CD8-positive, alpha-beta memory T cell (primary cell): Measurements from ENCODE around the gene PTPN4. TPM values are rescaled to one million over a fixed set of nuclear protein-coding genes. Genes with fewer than 3 reads are reported as not detected.

Source experiments
- CTCF ChIA-PET: fragments of 350-600 bp; sonication (Branson Sonifier 250); formaldehyde crosslinking; loops from one replicate; lab custom pipeline; 2021; ENCODE audit warnings: antibody characterized with exemption; lab: Charles Lee
- POLR2A ChIA-PET: fragments of 350-600 bp; sonication (Branson Sonifier 250); formaldehyde crosslinking; loops from one replicate; lab custom pipeline; 2021; ENCODE audit warnings: antibody characterized with exemption; lab: Charles Lee
- DNase-seq, 5 donors: peaks; one replicate each; pipeline versions ENCODE4 v3.0.0 to v3.0.0-alpha.2; 2020 to 2022; ENCODE audit warnings: mixed read lengths in 1 of 5
- H3K27ac ChIP-seq: one replicate; pipeline ENCODE4 v1.7.0; 2013; ENCODE audit warnings: low read depth, mild to moderate bottlenecking, low read length, moderate library complexity
- H3K27me3 ChIP-seq: 2 replicates; pipeline ENCODE4 v1.7.0; 2013; ENCODE audit warnings: low read length, mild to moderate bottlenecking; ENCODE audit not compliant: insufficient read depth, poor library complexity, severe bottlenecking
- H3K36me3 ChIP-seq: 2 replicates; pipeline ENCODE4 v1.7.0; 2013; ENCODE audit warnings: mild to moderate bottlenecking, low read length, moderate library complexity; ENCODE audit not compliant: insufficient read depth
- H3K4me1 ChIP-seq: 2 replicates; pipeline ENCODE4 v1.7.0; 2013; ENCODE audit warnings: mild to moderate bottlenecking, low read length, moderate library complexity; ENCODE audit not compliant: insufficient read depth
- H3K4me3 ChIP-seq: 2 replicates; pipeline ENCODE4 v1.7.0; 2013; ENCODE audit warnings: mild to moderate bottlenecking, low read length
- H3K9me3 ChIP-seq: 2 replicates; pipeline ENCODE4 v1.7.0; 2013; ENCODE audit warnings: mild to moderate bottlenecking, low read length
- H3K27ac Mint-ChIP-seq, 8 donors: one replicate each; pipeline ENCODE4 v1.8.0; 2020 to 2021; ENCODE audit warnings: mixed read lengths in 8 of 8, mild to moderate bottlenecking in 6 of 8, inconsistent platforms in 3 of 8, moderate library complexity in 3 of 8
- H3K27me3 Mint-ChIP-seq, 2 donors: one replicate each; pipeline ENCODE4 v1.8.0; 2020 to 2021; ENCODE audit warnings: mixed read lengths in 2 of 2, mild to moderate bottlenecking in 1 of 2, moderate library complexity in 1 of 2
- H3K36me3 Mint-ChIP-seq, 3 donors: one replicate each; pipeline ENCODE4 v1.8.0; 2020 to 2021; ENCODE audit warnings: mixed read lengths in 3 of 3, inconsistent platforms in 1 of 3, mild to moderate bottlenecking in 1 of 3
- H3K4me1 Mint-ChIP-seq, 3 donors: one replicate each; pipeline ENCODE4 v1.8.0; 2020 to 2021; ENCODE audit warnings: mixed read lengths in 3 of 3, inconsistent platforms in 1 of 3, mild to moderate bottlenecking in 1 of 3
- H3K4me3 Mint-ChIP-seq, 7 donors: one replicate each; pipeline ENCODE4 v1.8.0; 2020 to 2021; ENCODE audit warnings: mixed read lengths in 7 of 7, mild to moderate bottlenecking in 6 of 7, moderate library complexity in 4 of 7, inconsistent platforms in 2 of 7
- H3K9me3 Mint-ChIP-seq, 5 donors: one replicate each; pipeline ENCODE4 v1.8.0; 2020 to 2022; ENCODE audit warnings: mixed read lengths in 5 of 5, mild to moderate bottlenecking in 3 of 5, moderate library complexity in 2 of 5, inconsistent platforms in 1 of 5
- polyA plus RNA-seq: library from polyadenylated mRNA; unstranded; fragments of 300-500 nt; fragmentation: Illumina TruSeq; gene quantifications from one replicate; pipeline ENCODE4 v1.2.3, GENCODE V29; 2021
- total RNA-seq, 2 experiments: library from RNA; stranded (reverse); gene quantifications; one replicate each; pipeline ENCODE4 v1.2.3, GENCODE V29; 2021

The PTPN4 gene
- 10 to 100 TPM; 29.0 to 34.2 TPM for total RNA-seq
- 161 TPM for polyA plus RNA-seq

DNA sequence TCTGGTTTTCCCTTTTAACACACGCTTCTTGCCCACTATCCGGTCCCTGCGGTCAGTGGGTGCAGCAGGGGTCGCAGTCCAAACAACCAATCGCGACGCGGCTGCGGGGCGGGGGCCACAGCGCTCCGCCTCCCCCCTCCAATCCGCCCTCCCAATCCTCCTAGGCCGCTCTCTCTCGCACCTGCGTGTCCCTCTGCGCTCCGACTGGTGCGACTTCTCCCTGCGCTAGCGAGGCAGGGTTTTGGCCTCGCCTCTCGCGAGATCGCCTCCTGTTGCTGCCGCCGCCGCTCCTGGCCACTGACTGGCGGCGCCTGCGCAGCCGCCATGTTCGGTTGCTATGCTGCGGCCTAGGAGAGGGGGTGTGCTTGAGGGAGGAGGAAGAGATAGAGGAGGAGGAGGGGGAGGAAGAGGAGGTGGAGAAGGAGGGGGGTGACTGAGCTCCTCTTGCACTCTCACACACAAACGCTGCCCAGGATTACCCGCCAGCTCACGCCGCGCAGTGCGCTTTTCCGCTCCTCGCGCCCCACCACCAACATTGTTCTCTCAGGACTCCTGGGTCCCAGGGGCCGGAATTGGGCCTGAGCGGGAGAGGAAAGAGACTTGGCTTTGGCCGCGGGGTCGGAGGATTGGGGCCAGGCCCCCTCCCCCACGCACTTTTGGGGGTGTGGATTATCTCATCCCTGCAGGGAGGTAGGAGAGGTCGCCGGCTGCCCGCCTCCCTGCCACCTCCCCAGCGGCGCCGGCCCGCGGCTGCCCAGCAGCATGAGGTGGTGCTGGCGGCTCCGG, at the start of gene PTPN4:
TSS of gene PTPN4 (plus strand) at position 472 of the 786 bp plus-strand sequence. CDS start 49,932 bp downstream, outside the sequence.
- Histone ChIP-seq H3K9me3 (no peaks in the 10 kb centered on the region), H3K27ac (peak within 1 kb of the TSS; percentile 88), H3K4me1 (peaks cover 43% of the 10 kb centered on the region), H3K27me3 (no peaks in the 10 kb centered on the region), H3K4me3 (peak within 1 kb of the TSS; percentile 86), H3K36me3 (no peaks in the 10 kb centered on the region)
- Mint-ChIP-seq H3K9me3 (no peaks in the 10 kb centered on the region), H3K4me1 (peaks cover 40 to 62% (median 52%) of the 10 kb centered on the region in 3 donors), H3K4me3 (peak within 1 kb of the TSS; percentile 91 to 99 (median 96)), H3K27ac (peak within 1 kb of the TSS; percentile 79 to 96 (median 88)), H3K36me3 (peaks cover 0 to 6% (median 0%) of the 10 kb centered on the region in 3 donors), H3K27me3 (peaks cover 0 to under 1% of the 10 kb centered on the region in 2 donors)
- CTCF ChIA-PET: interaction anchor here (0.7 to 2.7 kb wide), 4 partner anchors 9 to 418 kb away, joined by 3 to 10 read pairs (median 8); no protein-coding TSS in a partner anchor
- POLR2A ChIA-PET: interaction anchor here (0.6 to 2.4 kb wide), 10 partner anchors 9 to 497 kb away, joined by 3 to 15 read pairs (median 5); partner anchors contain the start of genes RALB and TMEM177
- DNase-seq: peak; percentile 94 to 99 (median 96)

DNA sequence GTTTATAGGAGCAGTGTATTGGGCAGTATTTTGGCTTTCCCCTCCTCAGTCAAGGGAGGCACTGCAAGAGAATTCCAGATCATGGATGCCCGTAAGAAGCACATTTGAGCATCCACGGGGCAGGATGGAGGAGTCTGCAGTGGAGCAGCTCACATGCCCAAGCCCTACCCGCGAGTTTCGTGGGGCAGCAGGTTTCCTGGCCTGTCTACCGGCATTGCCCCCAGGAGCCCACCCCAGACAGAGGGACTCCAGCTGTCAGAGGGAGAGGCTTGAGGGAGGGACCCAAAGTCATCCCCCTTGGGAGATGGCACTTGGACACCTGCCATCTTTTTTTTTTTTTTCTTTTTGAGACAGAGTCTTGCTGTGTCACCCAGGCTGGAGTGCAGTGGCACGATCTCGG, 49.4 kb upstream of the PTPN4 start:
- H3K9me3 Mint-ChIP-seq: no peaks in the 10 kb centered on the region
- no peak overlapping the region for H3K27ac Mint-ChIP-seq
- Histone ChIP-seq H3K27ac (no peak overlapping the region), H3K4me1 (no peaks in the 10 kb centered on the region), H3K9me3 (no peaks in the 10 kb centered on the region), H3K36me3 (no peaks in the 10 kb centered on the region), H3K27me3 (no peaks in the 10 kb centered on the region), H3K4me3 (no peak overlapping the region)
- no peak overlapping the region for H3K4me3 Mint-ChIP-seq
- no peak for DNase-seq
- H3K27me3 Mint-ChIP-seq: peaks cover 0 to 11% of the 10 kb centered on the region in 2 donors
- H3K36me3 Mint-ChIP-seq: peaks cover 0 to 3% (median 0%) of the 10 kb centered on the region in 3 donors
- no peaks in the 10 kb centered on the region for H3K4me1 Mint-ChIP-seq
- CTCF ChIA-PET: no interaction called here
- POLR2A ChIA-PET: no interaction called here

DNA sequence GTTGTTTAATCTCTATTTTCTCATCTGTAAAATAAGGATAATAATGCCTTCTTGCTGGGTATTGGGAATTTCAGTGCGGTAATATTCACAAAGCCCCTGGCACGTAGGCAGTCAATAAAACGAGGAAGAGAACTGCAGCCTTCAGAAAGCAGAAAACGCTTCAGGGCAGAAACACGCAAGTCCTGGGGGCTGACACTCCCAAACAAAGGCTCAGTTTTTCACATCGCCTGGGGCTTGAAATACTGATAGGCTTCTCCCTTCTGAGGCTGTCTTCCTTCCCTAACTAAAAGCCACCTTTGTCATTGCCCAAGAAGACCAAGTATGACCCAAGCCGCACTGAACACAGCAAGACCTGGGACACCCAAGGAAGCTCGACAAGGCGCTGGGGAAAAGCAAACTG, 48.4 kb upstream of the PTPN4 start:
- no peaks in the 10 kb centered on the region for H3K4me1 ChIP-seq
- no peak overlapping the region for H3K27ac Mint-ChIP-seq
- H3K4me3 Mint-ChIP-seq: no peak overlapping the region
- H3K4me1 Mint-ChIP-seq: no peaks in the 10 kb centered on the region
- CTCF ChIA-PET: no interaction called here
- H3K27ac ChIP-seq: no peak overlapping the region
- H3K9me3 ChIP-seq: no peaks in the 10 kb centered on the region
- no peak for DNase-seq
- H3K36me3 Mint-ChIP-seq: peaks cover 0 to 3% (median 0%) of the 10 kb centered on the region in 3 donors
- H3K9me3 Mint-ChIP-seq: no peaks in the 10 kb centered on the region
- POLR2A ChIA-PET: no interaction called here
- H3K27me3 Mint-ChIP-seq: peaks cover 4 to 21% of the 10 kb centered on the region in 2 donors
- H3K4me3 ChIP-seq: no peak overlapping the region
- H3K36me3 ChIP-seq: no peaks in the 10 kb centered on the region
- H3K27me3 ChIP-seq: no peaks in the 10 kb centered on the region

DNA sequence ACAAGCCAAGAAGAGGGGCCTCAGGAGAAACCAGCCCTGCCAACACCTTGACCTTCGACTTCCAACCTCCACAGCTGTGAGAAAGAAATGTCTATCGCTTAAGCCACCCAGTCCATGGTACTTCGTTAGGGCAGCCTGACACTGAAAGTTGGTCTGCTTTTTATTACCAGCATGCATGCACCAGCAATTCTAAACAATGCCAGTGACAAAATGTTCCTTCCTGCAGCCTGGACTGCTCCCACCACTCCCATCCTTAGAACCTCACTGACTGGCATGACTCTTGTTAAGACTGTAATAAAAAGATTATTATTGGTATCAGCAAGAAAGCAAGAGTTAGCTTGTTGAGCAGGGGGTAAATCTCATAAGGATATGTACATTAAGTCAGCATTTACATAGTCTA, 47.2 kb upstream of the PTPN4 start:
- Histone ChIP-seq H3K4me3 (no peak overlapping the region), H3K27me3 (no peaks in the 10 kb centered on the region), H3K9me3 (no peaks in the 10 kb centered on the region), H3K4me1 (no peaks in the 10 kb centered on the region), H3K36me3 (no peaks in the 10 kb centered on the region), H3K27ac (no peak overlapping the region)
- peaks cover 0 to 3% (median 0%) of the 10 kb centered on the region in 3 donors for H3K36me3 Mint-ChIP-seq
- peaks cover 4 to 21% of the 10 kb centered on the region in 2 donors for H3K27me3 Mint-ChIP-seq
- ChIA-PET POLR2A (no interaction called here), CTCF (no interaction called here)
- no peaks in the 10 kb centered on the region for H3K4me1 Mint-ChIP-seq
- H3K4me3 Mint-ChIP-seq: no peak overlapping the region
- no peak for DNase-seq
- H3K9me3 Mint-ChIP-seq: no peaks in the 10 kb centered on the region
- no peak overlapping the region for H3K27ac Mint-ChIP-seq

GRCh38 chr2:119713819-119714490, 45.8 kb upstream of the PTPN4 start:
- Mint-ChIP-seq H3K9me3 (no peaks in the 10 kb centered on the region), H3K4me1 (no peaks in the 10 kb centered on the region), H3K27me3 (peaks cover 4 to 21% of the 10 kb centered on the region in 2 donors), H3K36me3 (peaks cover 0 to 3% (median 0%) of the 10 kb centered on the region in 3 donors), H3K27ac (no peak overlapping the region), H3K4me3 (no peak overlapping the region)
- Histone ChIP-seq H3K4me1 (no peaks in the 10 kb centered on the region), H3K27ac (no peak overlapping the region), H3K27me3 (no peaks in the 10 kb centered on the region), H3K36me3 (no peaks in the 10 kb centered on the region), H3K4me3 (no peak overlapping the region), H3K9me3 (no peaks in the 10 kb centered on the region)
- ChIA-PET CTCF (interaction anchor here (1.0 to 1.8 kb wide), 2 partner anchors 11 kb away, joined by 3 to 5 read pairs; no protein-coding TSS in a partner anchor), POLR2A (no interaction called here)
- DNase-seq: no peak

GRCh38 chr2:119715409-119716283, 44.1 kb upstream of the PTPN4 start:
- no peak overlapping the region for H3K27ac ChIP-seq
- H3K27ac Mint-ChIP-seq: peak overlapping the region in 1 of 8 donors; percentile 77
- no peak overlapping the region for H3K4me3 Mint-ChIP-seq
- peaks cover 0 to 4% (median 0%) of the 10 kb centered on the region in 3 donors for H3K4me1 Mint-ChIP-seq
- H3K27me3 ChIP-seq: no peaks in the 10 kb centered on the region
- POLR2A ChIA-PET: no interaction called here
- DNase-seq: no peak
- H3K9me3 ChIP-seq: no peaks in the 10 kb centered on the region
- no peaks in the 10 kb centered on the region for H3K36me3 ChIP-seq
- no peaks in the 10 kb centered on the region for H3K4me1 ChIP-seq
- H3K9me3 Mint-ChIP-seq: no peaks in the 10 kb centered on the region
- no peak overlapping the region for H3K4me3 ChIP-seq
- CTCF ChIA-PET: interaction anchor here (1.0 to 1.3 kb wide), 2 partner anchors 12 to 13 kb away, joined by 3 to 4 read pairs; no protein-coding TSS in a partner anchor
- peaks cover 0 to 3% (median 0%) of the 10 kb centered on the region in 3 donors for H3K36me3 Mint-ChIP-seq
- peaks cover 4 to 17% of the 10 kb centered on the region in 2 donors for H3K27me3 Mint-ChIP-seq

DNA sequence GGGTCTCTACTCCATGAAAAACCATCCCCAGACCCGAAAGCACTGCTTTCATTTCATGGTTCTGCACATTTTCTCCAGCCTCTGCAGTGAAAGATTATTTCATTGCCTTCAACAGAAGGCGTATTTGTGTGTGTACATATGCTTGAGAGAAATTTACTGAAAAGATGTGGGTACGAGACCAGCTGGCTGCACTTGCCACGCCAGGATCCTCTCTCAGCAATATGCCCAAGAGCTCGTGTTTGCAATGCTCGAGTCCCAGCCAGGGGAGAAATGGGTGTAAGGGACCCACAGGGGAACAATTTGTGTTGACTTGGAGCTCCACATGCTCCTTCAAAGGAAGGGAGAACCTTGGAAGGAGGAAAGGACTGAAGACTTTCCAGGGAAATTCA, 43.4 kb upstream of the PTPN4 start:
- DNase-seq: no peak
- no peak overlapping the region for H3K27ac Mint-ChIP-seq
- H3K27ac ChIP-seq: no peak overlapping the region
- peaks cover 0 to 4% (median 0%) of the 10 kb centered on the region in 3 donors for H3K4me1 Mint-ChIP-seq
- H3K4me1 ChIP-seq: no peaks in the 10 kb centered on the region
- CTCF ChIA-PET: interaction anchor here (1.3 kb wide), 1 partner anchor 13 kb away, joined by 4 read pairs; no protein-coding TSS in a partner anchor
- no peak overlapping the region for H3K4me3 Mint-ChIP-seq
- H3K36me3 Mint-ChIP-seq: peaks cover 0 to 3% (median 0%) of the 10 kb centered on the region in 3 donors
- no peak overlapping the region for H3K4me3 ChIP-seq
- H3K27me3 Mint-ChIP-seq: peaks cover 4 to 17% of the 10 kb centered on the region in 2 donors
- peaks cover 0 to 3% (median 0%) of the 10 kb centered on the region in 5 donors for H3K9me3 Mint-ChIP-seq
- H3K9me3 ChIP-seq: no peaks in the 10 kb centered on the region
- H3K36me3 ChIP-seq: no peaks in the 10 kb centered on the region
- POLR2A ChIA-PET: no interaction called here
- no peaks in the 10 kb centered on the region for H3K27me3 ChIP-seq
